Thoracic aorta (tissue), 2 donors: ENCODE results near the gene NF1. TPM values are rescaled to one million over a fixed set of nuclear protein-coding genes. Genes with fewer than 3 reads are reported as not detected.

Source experiments
- ATAC-seq: fragments of 150-250 bp; one replicate; pipeline ENCODE4 v1.8.0; 2017; ENCODE audit warnings: low read depth; ENCODE audit not compliant: insufficient number of reproducible peaks, low FRiP score
- DNase-seq: peaks from one replicate; pipeline ENCODE4 v3.0.0-alpha.2; 2020; ENCODE audit warnings: low spot score
- H3K27ac ChIP-seq, 2 donors: fragments of 200-600 bp; sonication (generic); 1 replicate in 1 of 2; 2 replicates in 1 of 2; pipeline ENCODE4 v1.5.1; 2016; ENCODE audit warnings: mild to moderate bottlenecking in 2 of 2, moderate library complexity in 2 of 2
- H3K27me3 ChIP-seq: fragments of 200-600 bp; sonication (generic); replicated peaks from 2 replicates; pipeline ENCODE4 v1.6.0; 2016; ENCODE audit warnings: mild to moderate bottlenecking; ENCODE audit not compliant: insufficient read depth
- H3K36me3 ChIP-seq: fragments of 200-600 bp; sonication (generic); one replicate; pipeline ENCODE4 v1.5.1; 2016
- H3K4me1 ChIP-seq, 2 donors: fragments of 200-600 bp; sonication (generic); 1 replicate in 1 of 2; 2 replicates in 1 of 2; pipeline versions ENCODE4 v1.5.1 to v1.6.0; 2016; ENCODE audit warnings: low read depth in 2 of 2, mild to moderate bottlenecking in 1 of 2; ENCODE audit not compliant: control insufficient read depth in 1 of 2
- H3K4me3 ChIP-seq: fragments of 200-600 bp; sonication (generic); 2 replicates; pipeline ENCODE4 v1.5.1; 2016; ENCODE audit warnings: mild to moderate bottlenecking
- H3K9me3 ChIP-seq: fragments of 200-600 bp; sonication (generic); 2 replicates; pipeline ENCODE4 v1.5.1; 2016
- total RNA-seq, 2 donors: library from RNA; depleted of rRNA; stranded (reverse); fragments of >200 nt; gene quantifications; one replicate each; pipeline versions ENCODE4 v1.1.0 to v1.2.3, GENCODE V29; 2016
- TF ChIP-seq, protein P1 (sequence below): fragments of 200-600 bp; sonication (generic); IDR thresholded peaks from one replicate; pipeline ENCODE4 v1.5.1; 2019; ENCODE audit warnings: antibody characterized with exemption

The NF1 gene
- total RNA-seq, 2 donors from 2014 or later: 60.9 to 105 TPM

DNA sequence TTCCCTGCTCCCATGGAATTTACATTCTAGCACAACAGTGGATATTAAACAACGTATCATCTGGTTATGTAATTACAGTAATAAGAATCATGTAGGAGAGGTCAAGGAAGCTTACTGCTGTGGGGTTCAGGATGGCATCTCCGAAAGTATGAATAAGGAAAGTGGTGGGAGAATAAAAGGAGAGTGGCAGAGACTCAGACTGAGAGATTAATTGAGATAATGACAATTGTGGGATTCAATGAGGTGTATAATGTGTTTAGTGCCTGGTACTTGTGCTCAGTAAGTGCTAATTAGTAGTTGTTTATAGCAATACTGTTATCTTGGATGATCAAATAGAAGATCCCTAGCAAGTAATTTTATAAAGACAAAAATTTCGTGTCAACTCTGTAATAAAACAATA lies 45.3 kb downstream of the NF1 start:
- H3K9me3 ChIP-seq: no peaks in the 10 kb centered on the region
- H3K4me1 ChIP-seq: no peaks in the 10 kb centered on the region
- no peaks in the 10 kb centered on the region for H3K27me3 ChIP-seq
- no peak overlapping the region for H3K27ac ChIP-seq
- no peak overlapping the region for H3K4me3 ChIP-seq
- H3K36me3 ChIP-seq: no peaks in the 10 kb centered on the region
- ATAC-seq (no peak), DNase-seq (no peak)
- TF ChIP-seq, protein P1, sequence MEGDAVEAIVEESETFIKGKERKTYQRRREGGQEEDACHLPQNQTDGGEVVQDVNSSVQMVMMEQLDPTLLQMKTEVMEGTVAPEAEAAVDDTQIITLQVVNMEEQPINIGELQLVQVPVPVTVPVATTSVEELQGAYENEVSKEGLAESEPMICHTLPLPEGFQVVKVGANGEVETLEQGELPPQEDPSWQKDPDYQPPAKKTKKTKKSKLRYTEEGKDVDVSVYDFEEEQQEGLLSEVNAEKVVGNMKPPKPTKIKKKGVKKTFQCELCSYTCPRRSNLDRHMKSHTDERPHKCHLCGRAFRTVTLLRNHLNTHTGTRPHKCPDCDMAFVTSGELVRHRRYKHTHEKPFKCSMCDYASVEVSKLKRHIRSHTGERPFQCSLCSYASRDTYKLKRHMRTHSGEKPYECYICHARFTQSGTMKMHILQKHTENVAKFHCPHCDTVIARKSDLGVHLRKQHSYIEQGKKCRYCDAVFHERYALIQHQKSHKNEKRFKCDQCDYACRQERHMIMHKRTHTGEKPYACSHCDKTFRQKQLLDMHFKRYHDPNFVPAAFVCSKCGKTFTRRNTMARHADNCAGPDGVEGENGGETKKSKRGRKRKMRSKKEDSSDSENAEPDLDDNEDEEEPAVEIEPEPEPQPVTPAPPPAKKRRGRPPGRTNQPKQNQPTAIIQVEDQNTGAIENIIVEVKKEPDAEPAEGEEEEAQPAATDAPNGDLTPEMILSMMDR: no peak

DNA sequence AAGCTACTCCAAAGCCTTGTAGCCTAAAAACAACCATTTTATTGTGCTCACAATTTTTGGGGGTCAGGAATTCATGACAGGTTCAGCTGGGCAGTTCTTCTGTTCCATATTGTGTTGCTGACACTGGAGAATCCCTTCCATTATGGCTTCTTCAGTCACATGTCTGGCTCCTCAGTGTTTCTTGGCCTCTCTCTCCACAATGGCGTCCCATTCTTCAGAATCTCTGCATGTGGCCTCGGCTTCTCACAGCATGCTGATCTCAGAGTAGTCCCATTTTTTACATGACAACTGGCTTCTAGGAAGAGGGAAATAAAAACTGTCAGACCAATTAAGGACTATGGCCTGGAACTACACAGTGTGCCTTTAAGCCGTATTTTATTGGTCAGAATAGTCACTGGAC lies 49.7 kb downstream of the NF1 start:
- Histone ChIP-seq H3K4me3 (no peak overlapping the region), H3K4me1 (no peaks in the 10 kb centered on the region), H3K27ac (no peak overlapping the region), H3K36me3 (peaks cover 5% of the 10 kb centered on the region), H3K9me3 (no peaks in the 10 kb centered on the region), H3K27me3 (no peaks in the 10 kb centered on the region)
- DNase-seq (no peak), ATAC-seq (no peak)
- TF ChIP-seq, protein P1: no peak

DNA sequence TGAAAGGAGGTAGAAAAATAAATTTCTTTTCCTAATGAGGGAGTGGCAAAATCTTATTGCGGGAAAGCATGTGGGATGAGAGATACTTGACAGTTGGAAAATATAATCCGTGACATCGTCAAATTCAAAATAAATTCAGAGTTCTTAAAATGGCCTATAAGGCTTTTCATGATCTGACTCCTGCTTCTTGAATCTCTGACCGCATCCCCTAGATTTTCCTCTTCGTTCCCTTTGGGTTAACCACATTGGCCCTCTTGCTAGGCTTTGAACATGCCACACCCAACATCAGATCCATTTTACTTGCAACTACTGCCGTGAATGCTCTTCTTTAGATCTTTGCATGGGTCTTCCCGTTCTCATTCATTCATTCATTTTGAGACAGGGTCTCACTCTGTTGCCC lies 50.1 kb downstream of the NF1 start:
- Histone ChIP-seq H3K27ac (no peak overlapping the region), H3K36me3 (peaks cover 5% of the 10 kb centered on the region), H3K27me3 (no peaks in the 10 kb centered on the region), H3K9me3 (no peaks in the 10 kb centered on the region), H3K4me3 (no peak overlapping the region), H3K4me1 (no peaks in the 10 kb centered on the region)
- DNase-seq (no peak), ATAC-seq (no peak)
- TF ChIP-seq, protein P1: no peak

DNA sequence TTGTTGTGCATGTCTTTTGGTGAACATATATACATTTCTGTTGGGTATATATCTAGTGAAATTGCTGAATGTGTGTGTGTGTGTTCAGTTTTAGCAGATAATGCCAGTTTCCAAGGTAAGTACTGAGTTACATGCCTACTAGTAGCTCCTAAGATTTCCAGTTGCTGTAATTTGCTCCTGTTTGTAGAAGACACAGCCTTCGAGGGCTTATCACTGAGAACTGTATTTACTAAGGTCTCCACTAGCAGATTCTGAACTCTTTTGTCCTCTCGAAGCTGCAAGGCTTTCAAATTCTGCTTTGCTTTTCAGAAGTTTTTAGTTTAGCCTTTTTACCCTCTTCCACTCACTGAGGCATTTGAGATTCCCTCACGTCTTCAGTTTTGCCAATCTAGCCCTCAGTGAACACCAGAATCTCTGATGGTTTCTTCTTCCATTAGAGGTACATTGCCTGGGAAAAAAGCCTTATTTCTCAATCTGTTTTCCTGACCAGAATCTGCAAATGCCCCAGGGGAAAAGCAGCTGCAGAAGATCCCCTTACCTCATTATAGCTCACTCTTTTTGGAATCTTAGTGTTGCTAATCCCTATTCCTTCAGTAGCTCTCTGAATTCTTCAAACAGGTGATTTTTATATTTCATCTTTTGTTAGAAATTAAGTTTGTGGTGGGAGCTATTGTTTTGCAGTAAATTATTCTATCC lies 52.9 kb downstream of the NF1 start:
- DNase-seq (no peak), ATAC-seq (no peak)
- peaks cover 5% of the 10 kb centered on the region for H3K36me3 ChIP-seq
- no peak overlapping the region for H3K27ac ChIP-seq
- H3K9me3 ChIP-seq: no peaks in the 10 kb centered on the region
- no peaks in the 10 kb centered on the region for H3K27me3 ChIP-seq
- no peak overlapping the region for H3K4me3 ChIP-seq
- no peaks in the 10 kb centered on the region for H3K4me1 ChIP-seq
- TF ChIP-seq, protein P1: no peak

DNA sequence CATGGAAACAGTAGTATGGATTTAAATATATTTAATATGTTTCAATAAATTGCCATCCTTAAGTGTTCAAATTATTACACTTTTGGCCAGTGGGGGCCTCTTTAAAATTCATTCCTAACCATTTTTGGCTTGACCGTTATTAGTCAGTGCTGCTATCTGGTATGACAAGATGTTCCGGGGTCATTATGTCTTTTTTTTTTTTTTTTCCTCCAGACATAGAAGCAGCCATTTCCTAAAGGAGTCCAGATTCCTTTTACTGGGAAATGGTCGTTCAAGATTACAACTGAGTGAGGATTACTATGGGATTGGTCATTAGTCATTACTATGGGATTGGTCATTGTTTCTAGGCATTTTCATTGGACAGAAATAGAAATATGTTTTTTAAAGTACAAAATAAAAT lies 53.4 kb downstream of the NF1 start:
- Histone ChIP-seq H3K9me3 (no peaks in the 10 kb centered on the region), H3K27ac (no peak overlapping the region), H3K4me3 (no peak overlapping the region), H3K4me1 (no peaks in the 10 kb centered on the region), H3K36me3 (peaks cover 5% of the 10 kb centered on the region), H3K27me3 (no peaks in the 10 kb centered on the region)
- no peak for DNase-seq
- TF ChIP-seq, protein P1: no peak
- no peak for ATAC-seq
